GM12878 (cell line): Measurements from ENCODE around the gene NDST3. TPM values are rescaled to one million over a fixed set of nuclear protein-coding genes. Genes with fewer than 3 reads are reported as not detected.

Experiments used
- BACH1 ChIP-seq: fragments of 450-650 bp; IDR thresholded peaks from 2 replicates; pipeline ENCODE4 v1.6.1; 2017; ENCODE audit warnings: mild to moderate bottlenecking, borderline replicate concordance
- BRCA1 ChIP-seq: IDR thresholded peaks from 2 replicates; pipeline ENCODE4 v1.6.1; 2011; ENCODE audit warnings: low read depth, low read length, improper control_type of control experiment
- KDM1A ChIP-seq: fragments of 200-600 bp; sonication (generic); IDR thresholded peaks from 2 replicates; pipeline ENCODE4 v1.6.1; 2016; ENCODE audit warnings: borderline replicate concordance
- MLLT1 ChIP-seq: fragments of 450-650 bp; IDR thresholded peaks from 2 replicates; pipeline ENCODE4 v1.6.1; 2016; ENCODE audit warnings: mild to moderate bottlenecking
- NFYB ChIP-seq: IDR thresholded peaks from 2 replicates; pipeline ENCODE4 v1.6.1; 2011; ENCODE audit warnings: low read depth, mild to moderate bottlenecking, low read length, improper control_type of control experiment, moderate library complexity; ENCODE audit not compliant: insufficient read depth
- NR2C2 ChIP-seq: IDR thresholded peaks from 2 replicates; pipeline ENCODE4 v1.6.1; 2011; ENCODE audit warnings: borderline replicate concordance, low read depth; ENCODE audit not compliant: control insufficient read depth, insufficient read length
- PKNOX1 ChIP-seq: fragments of 450-650 bp; IDR thresholded peaks from 2 replicates; pipeline ENCODE4 v1.6.1; 2016; ENCODE audit warnings: mild to moderate bottlenecking
- POU2F2 ChIP-seq: IDR thresholded peaks from 3 replicates; pipeline ENCODE4 v1.6.1; 2011; ENCODE audit warnings: low read depth, mild to moderate bottlenecking, low read length, borderline replicate concordance
- SREBF2 ChIP-seq: IDR thresholded peaks from 2 replicates; pipeline ENCODE4 v1.6.1; 2012; ENCODE audit warnings: mild to moderate bottlenecking, low read length
- WRNIP1 ChIP-seq: IDR thresholded peaks from 2 replicates; pipeline ENCODE4 v1.6.1; 2011; ENCODE audit warnings: low read depth, low read length, improper control_type of control experiment, borderline replicate concordance
- ZNF687 ChIP-seq: fragments of 450-650 bp; IDR thresholded peaks from 2 replicates; pipeline ENCODE4 v1.6.1; 2017; ENCODE audit warnings: mild to moderate bottlenecking, moderate library complexity
- polyA plus RNA-seq, 11 experiments: library from polyadenylated mRNA; depleted of rRNA in 4 of 11; unstranded in 6 of 11; stranded (reverse) in 5 of 11; fragments of >200 nt; fragmentation: Nextera tagmentation in 4 of 11; fragmentation: Illumina TruSeq in 1 of 11; extraction: Ambion mirVana in 4 of 11; extraction: Trizol in 1 of 11; gene quantifications; 1 replicate in 1 of 11; 2 replicates in 10 of 11; pipeline versions ENCODE4 v1.2.1 to v1.2.3, GENCODE V29; 2011 to 2016; ENCODE audit warnings: inconsistent platforms in 2 of 11, missing spikeins in 2 of 11, low read depth in 1 of 11
- total RNA-seq, 4 experiments: library from RNA; depleted of rRNA in 3 of 4; stranded (reverse); fragments of >200 nt in 3 of 4; fragmentation: Illumina TruSeq in 1 of 4; extraction: Trizol in 1 of 4; gene quantifications; 2 replicates each; pipeline versions ENCODE4 v1.2.1 to v1.2.3, GENCODE V29; 2013 to 2021
- TF ChIP-seq, protein P1 (sequence below): IDR thresholded peaks from 2 replicates; pipeline ENCODE4 v1.6.1; 2012; ENCODE audit warnings: mild to moderate bottlenecking, low read depth, low read length

Gene NDST3
- total and polyA plus RNA-seq, 10 of the 15 experiments (the other 5 are each of a cell fraction or from before 2014, with no cell fraction given): 0.03 TPM; not detected in 8

- TF ChIP-seq ZNF687 (no peak), SREBF2 (no peak), WRNIP1 (no peak), KDM1A (no peak), BACH1 (no peak), POU2F2 (no peak), NR2C2 (no peak), PKNOX1 (no peak), NFYB (no peak), MLLT1 (no peak), BRCA1 (no peak)
- TF ChIP-seq, protein P1, sequence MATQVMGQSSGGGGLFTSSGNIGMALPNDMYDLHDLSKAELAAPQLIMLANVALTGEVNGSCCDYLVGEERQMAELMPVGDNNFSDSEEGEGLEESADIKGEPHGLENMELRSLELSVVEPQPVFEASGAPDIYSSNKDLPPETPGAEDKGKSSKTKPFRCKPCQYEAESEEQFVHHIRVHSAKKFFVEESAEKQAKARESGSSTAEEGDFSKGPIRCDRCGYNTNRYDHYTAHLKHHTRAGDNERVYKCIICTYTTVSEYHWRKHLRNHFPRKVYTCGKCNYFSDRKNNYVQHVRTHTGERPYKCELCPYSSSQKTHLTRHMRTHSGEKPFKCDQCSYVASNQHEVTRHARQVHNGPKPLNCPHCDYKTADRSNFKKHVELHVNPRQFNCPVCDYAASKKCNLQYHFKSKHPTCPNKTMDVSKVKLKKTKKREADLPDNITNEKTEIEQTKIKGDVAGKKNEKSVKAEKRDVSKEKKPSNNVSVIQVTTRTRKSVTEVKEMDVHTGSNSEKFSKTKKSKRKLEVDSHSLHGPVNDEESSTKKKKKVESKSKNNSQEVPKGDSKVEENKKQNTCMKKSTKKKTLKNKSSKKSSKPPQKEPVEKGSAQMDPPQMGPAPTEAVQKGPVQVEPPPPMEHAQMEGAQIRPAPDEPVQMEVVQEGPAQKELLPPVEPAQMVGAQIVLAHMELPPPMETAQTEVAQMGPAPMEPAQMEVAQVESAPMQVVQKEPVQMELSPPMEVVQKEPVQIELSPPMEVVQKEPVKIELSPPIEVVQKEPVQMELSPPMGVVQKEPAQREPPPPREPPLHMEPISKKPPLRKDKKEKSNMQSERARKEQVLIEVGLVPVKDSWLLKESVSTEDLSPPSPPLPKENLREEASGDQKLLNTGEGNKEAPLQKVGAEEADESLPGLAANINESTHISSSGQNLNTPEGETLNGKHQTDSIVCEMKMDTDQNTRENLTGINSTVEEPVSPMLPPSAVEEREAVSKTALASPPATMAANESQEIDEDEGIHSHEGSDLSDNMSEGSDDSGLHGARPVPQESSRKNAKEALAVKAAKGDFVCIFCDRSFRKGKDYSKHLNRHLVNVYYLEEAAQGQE: no peak
- TF ChIP-seq, all 136 proteins: peak for 0
These were observed 192.2 kb downstream of the NDST3 start (continued) for GRCh38 chr4:118226311-118227010.
